Rectal smooth muscle tissue (tissue), 1 donor: ENCODE measurements around the gene PRKAR1A.

Experiments used
- H3K27ac ChIP-seq: one replicate; pipeline ENCODE4 v1.7.0; 2013; ENCODE audit warnings: low read depth, low read length, inconsistent platforms
- H3K27me3 ChIP-seq: one replicate; pipeline ENCODE4 v1.7.0; 2013; ENCODE audit warnings: low read length; ENCODE audit not compliant: control insufficient read depth, insufficient read depth
- H3K36me3 ChIP-seq: one replicate; pipeline ENCODE4 v1.7.0; 2013; ENCODE audit warnings: low read length; ENCODE audit not compliant: control insufficient read depth, insufficient read depth
- H3K4me1 ChIP-seq: one replicate; pipeline ENCODE4 v1.7.0; 2013; ENCODE audit warnings: low read length; ENCODE audit not compliant: control insufficient read depth, insufficient read depth
- H3K4me3 ChIP-seq: one replicate; pipeline ENCODE4 v1.7.0; 2013; ENCODE audit warnings: low read length
- H3K9ac ChIP-seq: one replicate; pipeline ENCODE4 v1.7.0; 2013; ENCODE audit warnings: low read length

Gene PRKAR1A

DNA sequence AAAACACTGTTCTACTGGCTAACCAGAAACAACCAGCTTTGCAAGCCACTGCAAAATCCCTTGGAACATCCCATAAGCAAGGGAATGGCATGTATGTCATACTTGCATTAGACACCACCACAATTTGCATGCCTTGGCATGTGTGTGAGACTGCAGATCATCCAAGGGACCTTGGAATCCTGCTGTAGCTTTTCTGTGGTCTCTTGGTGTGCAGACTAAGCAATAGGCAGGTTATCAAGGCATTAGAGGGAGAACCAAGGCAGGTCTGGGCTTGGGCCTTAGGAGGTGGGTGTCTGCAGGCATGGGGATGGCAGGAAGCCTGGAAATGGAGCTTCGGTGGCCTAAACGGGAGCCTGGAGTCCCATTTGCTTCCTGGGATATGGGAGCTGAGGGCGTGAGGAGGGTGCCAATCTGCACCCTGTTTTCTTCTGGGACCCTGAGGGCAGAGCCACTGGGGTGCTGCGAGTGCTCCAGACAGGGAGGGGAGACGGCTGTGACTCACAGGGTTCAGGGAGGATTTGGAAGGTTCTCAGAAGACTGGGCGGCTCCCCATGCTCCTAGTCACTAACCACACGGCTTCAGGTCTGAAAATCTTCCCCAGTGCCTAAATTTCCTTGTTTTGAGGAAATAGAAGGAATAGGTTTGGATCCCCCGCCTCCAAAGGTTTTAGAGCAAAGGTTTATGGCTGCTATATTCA, 52.3 kb downstream of the PRKAR1A start:
- no peak overlapping the region for H3K9ac ChIP-seq

DNA sequence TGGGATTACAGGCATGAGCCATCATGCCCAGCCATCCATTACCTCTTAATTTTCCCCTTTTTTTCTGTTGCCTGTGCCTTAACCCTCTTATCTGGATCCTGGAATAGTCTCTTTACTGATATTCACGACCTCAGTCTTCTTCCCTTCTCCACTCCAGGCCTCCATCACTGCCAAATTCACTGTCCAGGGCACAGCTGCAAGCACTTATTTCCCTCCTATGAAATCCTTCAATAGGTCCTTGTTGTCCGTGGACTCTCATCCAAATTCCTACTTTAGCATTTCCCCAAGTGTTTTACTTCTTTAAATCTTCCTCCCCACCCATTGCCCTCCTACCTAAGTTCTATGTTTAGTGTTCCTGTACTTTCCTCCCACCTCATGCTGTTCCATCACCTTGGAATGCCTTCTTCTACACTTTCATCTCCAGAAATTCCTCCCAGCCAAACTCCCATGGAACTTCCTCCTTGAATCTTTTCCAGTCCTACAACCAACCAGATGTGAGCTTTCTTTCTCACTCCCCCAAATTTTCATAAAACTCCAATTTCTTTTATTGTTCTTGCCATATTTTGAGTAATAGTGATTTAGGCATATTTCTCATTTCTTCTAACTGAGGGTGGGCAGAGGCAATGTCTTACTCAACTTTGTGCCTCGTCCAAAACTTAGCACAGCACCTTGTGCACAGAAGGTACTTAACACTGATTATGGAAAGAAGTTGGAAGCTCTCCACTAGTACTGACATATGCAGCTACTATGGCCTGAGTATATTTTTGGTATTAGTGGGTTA, 53.6 kb downstream of the PRKAR1A start:
- H3K4me1 ChIP-seq = no peaks in the 10 kb centered on the region
- no peak overlapping the region for H3K4me3 ChIP-seq
- no peaks in the 10 kb centered on the region for H3K27me3 ChIP-seq
- H3K27ac ChIP-seq = no peak overlapping the region
- H3K9ac ChIP-seq = no peak overlapping the region
- no peaks in the 10 kb centered on the region for H3K36me3 ChIP-seq

More for the DNA sequence above, 52.3 kb downstream of the PRKAR1A start:
- no peaks in the 10 kb centered on the region for H3K27me3 ChIP-seq
- H3K27ac ChIP-seq = no peak overlapping the region
- H3K36me3 ChIP-seq = no peaks in the 10 kb centered on the region
- no peak overlapping the region for H3K4me3 ChIP-seq
- no peaks in the 10 kb centered on the region for H3K4me1 ChIP-seq

DNA sequence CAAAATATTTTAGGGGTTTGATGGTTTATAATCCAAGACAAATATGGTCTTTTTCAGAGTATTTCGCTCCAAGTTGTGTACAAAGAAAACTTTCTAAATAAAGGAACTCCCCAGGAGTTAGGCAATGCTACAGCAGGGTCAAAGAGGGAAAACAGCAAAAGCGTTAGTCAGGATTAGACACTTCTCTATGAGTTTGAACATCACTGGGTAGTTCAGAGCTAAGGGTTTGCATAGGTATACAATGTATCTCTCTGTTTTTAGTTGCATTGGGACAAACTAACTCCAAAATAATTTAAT, 54.2 kb downstream of the PRKAR1A start:
- Histone ChIP-seq H3K4me3 (no peak overlapping the region), H3K27me3 (no peaks in the 10 kb centered on the region), H3K36me3 (no peaks in the 10 kb centered on the region), H3K9ac (no peak overlapping the region), H3K4me1 (no peaks in the 10 kb centered on the region), H3K27ac (no peak overlapping the region)

DNA sequence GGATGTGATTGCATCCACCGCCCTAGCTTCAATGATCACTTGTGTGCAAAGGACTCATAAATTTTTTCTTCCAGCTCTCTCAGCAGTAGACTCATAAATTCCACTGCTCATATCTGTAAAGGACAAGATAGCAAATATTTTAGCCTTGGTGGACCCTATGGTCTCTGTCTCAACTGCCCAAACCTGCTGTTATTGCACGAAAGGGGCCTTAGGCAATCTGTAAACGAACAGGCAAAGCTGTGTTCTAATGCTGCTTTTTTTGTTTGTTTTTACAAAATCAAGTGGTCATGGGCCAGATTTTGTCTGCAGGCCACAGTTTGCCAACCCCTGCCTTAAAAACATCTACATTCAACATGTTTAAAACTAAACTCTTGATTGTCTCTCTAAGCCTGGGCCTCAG, 54.8 kb downstream of the PRKAR1A start:
- no peak overlapping the region for H3K9ac ChIP-seq
- H3K27ac ChIP-seq = no peak overlapping the region
- no peak overlapping the region for H3K4me3 ChIP-seq
- H3K27me3 ChIP-seq = no peaks in the 10 kb centered on the region
- H3K36me3 ChIP-seq = no peaks in the 10 kb centered on the region
- H3K4me1 ChIP-seq = no peaks in the 10 kb centered on the region

DNA sequence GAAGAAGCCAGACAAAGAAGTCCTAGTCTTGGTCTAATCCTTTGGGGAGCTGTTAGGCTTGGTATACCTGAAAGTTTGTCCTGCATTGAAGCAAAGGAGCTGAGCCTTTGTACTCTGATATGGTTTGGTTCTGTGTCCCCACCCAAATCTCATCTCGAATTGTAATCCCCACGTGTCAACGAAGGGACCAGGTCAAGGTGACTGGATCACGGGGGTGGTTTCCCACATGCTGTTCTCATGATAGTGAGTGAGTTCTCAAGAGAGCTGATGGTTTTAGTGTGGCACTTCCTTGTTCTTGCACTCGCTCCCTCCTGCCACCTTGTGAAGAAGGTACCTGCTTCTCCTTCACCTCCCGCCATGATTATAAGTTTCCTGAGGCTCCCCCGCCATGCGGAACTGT, 55.4 kb downstream of the PRKAR1A start:
- H3K36me3 ChIP-seq = no peaks in the 10 kb centered on the region
- no peak overlapping the region for H3K9ac ChIP-seq
- H3K4me1 ChIP-seq = no peaks in the 10 kb centered on the region
- no peaks in the 10 kb centered on the region for H3K27me3 ChIP-seq
- no peak overlapping the region for H3K27ac ChIP-seq
- H3K4me3 ChIP-seq = no peak overlapping the region

DNA sequence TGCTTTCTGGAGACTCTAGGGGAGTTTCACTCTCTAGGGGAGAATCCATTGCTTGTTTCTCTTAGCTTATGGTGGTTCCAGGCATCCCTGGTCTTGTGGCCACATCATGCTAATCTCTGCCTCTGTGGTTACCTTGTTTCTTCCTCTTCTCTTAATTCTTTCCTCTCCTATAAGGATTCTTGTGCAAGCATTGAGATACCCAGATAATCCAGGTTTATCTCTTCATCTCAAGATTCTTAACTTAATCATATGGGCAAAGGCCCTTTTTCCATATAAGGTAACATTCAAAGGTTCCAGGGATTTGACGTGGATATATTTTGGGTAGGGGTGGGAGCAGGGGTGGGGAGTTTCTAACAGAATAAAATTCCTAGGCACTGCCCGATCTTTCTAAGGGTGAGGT, 56.4 kb downstream of the PRKAR1A start:
- Histone ChIP-seq H3K4me3 (no peak overlapping the region), H3K4me1 (no peaks in the 10 kb centered on the region), H3K36me3 (no peaks in the 10 kb centered on the region)

DNA sequence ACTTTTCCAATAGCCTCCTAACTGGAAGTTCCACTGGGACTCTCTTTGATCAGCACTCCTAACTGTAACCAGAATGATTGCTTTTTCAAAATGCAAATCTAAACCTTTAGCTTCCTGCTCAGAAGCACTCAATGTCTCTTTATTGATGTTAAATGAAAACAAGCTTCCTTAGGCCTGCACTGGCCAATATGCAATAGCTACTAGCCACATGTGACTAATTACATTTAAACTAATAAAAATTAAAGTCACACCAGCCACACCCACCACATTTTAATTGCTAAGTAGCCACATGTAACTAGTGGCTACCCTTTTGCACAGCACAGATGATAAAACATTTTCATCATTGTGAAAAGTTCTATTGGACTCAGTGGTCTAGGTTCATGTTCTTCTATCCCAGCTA, 57.1 kb downstream of the PRKAR1A start:
- Histone ChIP-seq H3K36me3 (no peaks in the 10 kb centered on the region), H3K27ac (no peak overlapping the region), H3K4me1 (no peaks in the 10 kb centered on the region), H3K27me3 (no peaks in the 10 kb centered on the region), H3K9ac (no peak overlapping the region), H3K4me3 (no peak overlapping the region)

More for the DNA sequence above, 56.4 kb downstream of the PRKAR1A start:
- no peak overlapping the region for H3K27ac ChIP-seq
- H3K27me3 ChIP-seq = no peaks in the 10 kb centered on the region
- no peak overlapping the region for H3K9ac ChIP-seq

DNA sequence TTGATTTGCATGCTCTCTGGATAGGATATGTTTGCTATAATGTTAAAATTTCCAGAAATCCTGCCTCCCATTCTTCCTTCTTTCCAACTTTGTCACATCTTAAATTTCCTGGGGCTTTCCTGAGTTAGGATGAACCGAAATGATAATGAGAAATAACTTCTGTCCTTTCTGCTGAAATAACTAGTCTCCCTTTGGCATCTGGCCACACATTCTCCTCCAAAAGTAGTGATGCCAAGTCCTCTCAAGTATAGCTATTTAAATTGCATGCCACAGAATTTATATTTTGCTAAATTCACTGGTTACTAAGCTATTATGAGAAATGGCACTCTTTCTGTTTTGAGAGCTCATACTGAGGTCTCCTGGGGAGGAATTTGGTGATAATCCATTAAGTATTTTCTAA, 58.3 kb downstream of the PRKAR1A start:
- Histone ChIP-seq H3K4me3 (no peak overlapping the region), H3K36me3 (no peaks in the 10 kb centered on the region), H3K27ac (no peak overlapping the region), H3K27me3 (no peaks in the 10 kb centered on the region), H3K9ac (no peak overlapping the region), H3K4me1 (no peaks in the 10 kb centered on the region)

DNA sequence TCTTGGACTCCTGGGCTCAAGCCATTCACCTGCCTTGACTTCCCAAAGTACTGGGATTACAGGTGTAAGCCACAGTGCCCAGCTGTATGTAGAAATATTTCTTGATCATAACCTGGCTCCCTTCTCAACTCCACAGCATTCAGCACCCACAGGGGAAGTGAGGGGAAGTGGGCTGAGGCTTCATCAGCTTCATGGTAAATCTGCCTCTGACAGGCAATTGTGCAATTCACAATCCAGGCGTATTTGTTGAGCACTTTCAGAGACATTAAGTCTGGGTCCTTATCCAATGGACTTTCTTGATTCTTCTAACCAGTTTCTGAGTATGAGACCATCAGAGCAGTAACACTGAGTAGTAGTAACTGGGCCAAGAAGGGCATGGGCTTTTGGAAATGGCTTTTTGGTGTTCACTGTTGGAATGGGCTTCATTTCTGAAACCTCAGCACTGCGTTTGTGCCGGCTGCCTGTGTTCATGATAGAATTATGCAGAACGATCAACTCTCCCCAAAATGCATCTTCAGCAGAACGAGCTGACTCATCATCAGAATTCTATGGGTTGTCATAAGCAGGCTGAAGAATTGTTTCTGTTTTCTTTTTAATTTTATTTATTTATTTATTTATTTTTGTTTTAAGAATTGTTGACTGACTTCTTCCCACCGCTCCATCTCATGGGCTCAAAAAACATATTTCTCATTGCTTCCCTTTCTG, 60.1 kb downstream of the PRKAR1A start:
- H3K4me1 ChIP-seq = no peaks in the 10 kb centered on the region
- no peak overlapping the region for H3K4me3 ChIP-seq
- no peaks in the 10 kb centered on the region for H3K27me3 ChIP-seq
- H3K36me3 ChIP-seq = no peaks in the 10 kb centered on the region
- H3K27ac ChIP-seq = no peak overlapping the region
- no peak overlapping the region for H3K9ac ChIP-seq

DNA sequence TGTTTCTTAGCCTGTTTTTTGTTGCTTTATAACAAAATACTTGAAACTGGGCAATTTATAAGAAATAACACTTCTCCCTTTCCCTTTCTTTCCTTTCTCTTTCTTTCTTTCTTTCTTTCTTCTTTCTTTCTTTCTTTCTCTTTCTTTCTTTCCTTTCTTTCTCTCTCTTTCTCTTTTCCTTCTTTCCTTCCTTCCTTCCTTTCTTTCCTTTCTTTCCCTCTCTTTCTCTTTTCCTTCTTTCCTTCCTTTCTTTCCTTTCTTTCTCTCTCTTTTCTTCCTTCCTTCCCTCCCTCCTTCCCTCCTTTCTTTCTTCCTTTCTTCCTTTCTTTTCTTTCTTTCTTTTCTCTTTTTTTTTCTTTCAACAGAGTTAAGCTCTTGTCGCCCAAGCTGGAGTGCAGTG, 61.1 kb downstream of the PRKAR1A start:
- Histone ChIP-seq H3K36me3 (no peaks in the 10 kb centered on the region), H3K27me3 (no peaks in the 10 kb centered on the region), H3K9ac (no peak overlapping the region), H3K27ac (no peak overlapping the region), H3K4me3 (no peak overlapping the region), H3K4me1 (no peaks in the 10 kb centered on the region)

DNA sequence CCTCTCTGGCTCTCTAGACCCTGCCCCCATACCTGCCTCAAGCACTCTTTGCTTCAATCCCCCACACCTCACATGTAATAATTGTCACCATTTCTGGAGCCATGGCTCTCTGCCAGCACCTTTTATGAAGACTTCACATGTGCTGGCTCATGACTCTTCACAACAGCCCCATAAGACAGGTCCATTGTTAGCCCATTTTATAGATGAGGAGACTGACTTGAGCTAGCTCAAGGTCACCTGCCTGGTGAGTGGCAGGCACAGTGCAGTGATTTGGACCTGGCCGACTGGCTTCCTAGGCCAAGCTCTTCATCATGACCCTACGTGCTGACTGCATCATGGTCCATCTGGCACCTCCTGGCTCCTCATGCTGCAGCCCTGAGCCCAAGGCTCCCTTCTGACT, 63.9 kb downstream of the PRKAR1A start:
- Histone ChIP-seq H3K27ac (no peak overlapping the region), H3K4me3 (no peak overlapping the region), H3K4me1 (peaks cover 3% of the 10 kb centered on the region), H3K36me3 (no peaks in the 10 kb centered on the region), H3K9ac (no peak overlapping the region), H3K27me3 (no peaks in the 10 kb centered on the region)

DNA sequence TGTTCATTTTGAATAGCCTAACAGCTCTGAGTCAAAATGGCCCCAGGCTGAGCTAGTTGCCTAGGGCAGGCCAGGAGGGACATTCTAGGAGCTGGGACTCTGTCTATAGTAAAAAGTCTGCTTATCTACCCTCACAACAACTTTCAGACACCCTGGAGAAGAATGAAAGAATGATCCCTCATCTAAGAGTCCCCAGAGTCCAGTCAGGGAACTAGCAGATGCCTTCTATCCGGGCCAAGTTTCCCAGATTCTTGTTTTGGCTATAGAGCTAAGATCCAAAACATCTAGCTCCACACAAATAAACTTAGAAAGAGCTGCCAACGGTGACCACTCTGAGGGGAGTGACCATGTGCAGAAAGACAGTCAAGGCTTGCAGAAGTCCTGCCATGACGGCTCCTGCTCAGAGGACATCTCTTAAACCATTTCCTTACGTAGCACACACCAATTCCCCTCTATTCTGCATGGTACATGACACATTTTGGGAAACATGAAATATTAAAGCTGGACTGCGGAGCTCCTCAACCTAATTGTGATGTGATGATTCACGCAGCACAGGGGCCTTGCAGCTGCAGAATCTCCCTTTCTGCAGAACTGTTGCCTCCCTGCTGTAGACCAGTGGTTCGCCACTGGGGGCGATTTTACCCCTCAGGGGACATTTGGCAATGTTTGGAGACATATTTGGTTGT, 64.7 kb downstream of the PRKAR1A start:
- H3K27me3 ChIP-seq = no peaks in the 10 kb centered on the region
- H3K4me1 ChIP-seq = peaks cover 3% of the 10 kb centered on the region
- no peaks in the 10 kb centered on the region for H3K36me3 ChIP-seq
- H3K27ac ChIP-seq = no peak overlapping the region
- no peak overlapping the region for H3K4me3 ChIP-seq
- no peak overlapping the region for H3K9ac ChIP-seq
